ENCODE measurements around the gene HOOK2. TPM values are rescaled to one million over a fixed set of nuclear protein-coding genes. Genes with fewer than 3 reads are reported as not detected.

HOOK2 gene
- total RNA-seq, 1 donor from 2014 or later = 25.9 TPM

GRCh38 chr19:12756150-12756883, 19.0 kb downstream of the HOOK2 start:
- H4K20me1 ChIP-seq (ENCODE audit: insufficient read depth, low read length) = no peaks in the 10 kb centered on the region
- no peaks in the 10 kb centered on the region for H3K36me3 ChIP-seq (ENCODE audit: insufficient read depth, low read length)
- peaks cover 23% of the 10 kb centered on the region for H3K27me3 Mint-ChIP-seq (ENCODE audit: low read depth, unreplicated experiment)
- no peaks in the 10 kb centered on the region for H3K36me3 Mint-ChIP-seq (ENCODE audit: low read depth, unreplicated experiment)
- H3K27ac Mint-ChIP-seq (ENCODE audit: unreplicated experiment) = no peak overlapping the region
- TF ChIP-seq EZH2 (IDR thresholded peaks at IDR 0.05; ENCODE audit: insufficient read depth, low read length) = no peak
- TF ChIP-seq CTCF (IDR thresholded peaks at IDR 0.05; ENCODE audit: insufficient read depth, low read depth, low read length) = no peak
- H2AFZ ChIP-seq (ENCODE audit: low read depth, low read length) = no peak overlapping the region
- no peak overlapping the region for H3K27ac ChIP-seq (ENCODE audit: low read depth, low read length)
- H3K27me3 ChIP-seq (ENCODE audit: insufficient read depth, low read length) = peaks cover 3% of the 10 kb centered on the region
- no peaks in the 10 kb centered on the region for H3K4me1 ChIP-seq (ENCODE audit: insufficient read depth, low read length)
- no peaks in the 10 kb centered on the region for H3K9me3 ChIP-seq (ENCODE audit: insufficient read depth, low read depth, low read length)
- H3K9me3 Mint-ChIP-seq (ENCODE audit: unreplicated experiment) = no peaks in the 10 kb centered on the region
- peak; percentile 26 for FAIRE-seq
- DNase-seq (ENCODE audit: low read depth) = no peak
- H3K4me1 Mint-ChIP-seq (ENCODE audit: low read depth, unreplicated experiment) = no peaks in the 10 kb centered on the region
- H3K9ac ChIP-seq (ENCODE audit: low read length) = no peak overlapping the region
- no peak overlapping the region for H3K4me3 Mint-ChIP-seq (ENCODE audit: unreplicated experiment)
- no peak overlapping the region for H3K4me3 ChIP-seq (ENCODE audit: insufficient read depth, low read depth, low read length)
- no peak overlapping the region for H3K4me2 ChIP-seq (ENCODE audit: low read length)
- H3K79me2 ChIP-seq (ENCODE audit: insufficient read depth, low read length) = no peaks in the 10 kb centered on the region

DNA sequence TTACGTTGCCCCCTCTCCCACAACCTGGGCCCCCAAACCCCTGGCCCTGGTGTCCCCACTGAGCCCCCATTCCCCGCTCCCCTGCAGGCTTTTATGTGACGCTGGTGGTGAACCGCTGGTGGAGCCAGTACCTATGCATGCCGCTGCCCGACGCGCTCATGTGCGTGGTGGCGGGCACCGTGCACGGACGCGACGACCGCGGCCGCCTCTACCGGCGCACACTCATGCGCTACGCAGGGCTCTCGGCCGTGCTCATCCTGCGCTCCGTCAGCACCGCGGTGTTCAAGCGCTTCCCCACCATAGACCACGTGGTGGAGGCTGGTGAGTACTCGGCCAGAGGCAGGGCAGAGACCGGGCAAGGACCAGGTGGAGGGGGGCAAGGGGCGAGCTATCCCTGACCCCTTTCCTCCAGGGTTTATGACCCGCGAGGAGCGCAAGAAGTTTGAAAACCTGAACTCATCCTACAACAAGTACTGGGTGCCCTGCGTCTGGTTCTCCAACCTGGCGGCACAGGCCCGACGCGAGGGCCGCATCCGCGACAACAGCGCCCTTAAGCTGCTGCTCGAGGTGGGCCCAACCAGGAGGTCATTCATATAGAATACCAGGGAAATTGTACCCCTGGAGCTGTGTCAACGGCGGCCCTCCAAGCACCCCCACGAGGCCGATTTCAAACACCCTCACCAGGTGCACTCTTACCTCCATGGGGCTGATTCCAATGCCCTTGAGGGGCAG, 20.7 kb downstream of the HOOK2 start:
- Histone ChIP-seq H3K79me2 (ENCODE audit: insufficient read depth, low read length) (no peaks in the 10 kb centered on the region), H4K20me1 (ENCODE audit: insufficient read depth, low read length) (no peaks in the 10 kb centered on the region), H3K27ac (ENCODE audit: low read depth, low read length) (no peak overlapping the region), H3K27me3 (ENCODE audit: insufficient read depth, low read length) (peaks cover 8% of the 10 kb centered on the region), H3K36me3 (ENCODE audit: insufficient read depth, low read length) (no peaks in the 10 kb centered on the region), H3K4me3 (ENCODE audit: insufficient read depth, low read depth, low read length) (no peak overlapping the region), H3K4me1 (ENCODE audit: insufficient read depth, low read length) (no peaks in the 10 kb centered on the region), H2AFZ (ENCODE audit: low read depth, low read length) (no peak overlapping the region), H3K9ac (ENCODE audit: low read length) (no peak overlapping the region), H3K9me3 (ENCODE audit: insufficient read depth, low read depth, low read length) (no peaks in the 10 kb centered on the region), H3K4me2 (ENCODE audit: low read length) (no peak overlapping the region)
- TF ChIP-seq CTCF (IDR thresholded peaks at IDR 0.05; ENCODE audit: insufficient read depth, low read depth, low read length) (no peak), EZH2 (IDR thresholded peaks at IDR 0.05; ENCODE audit: insufficient read depth, low read length) (no peak)
- Mint-ChIP-seq H3K4me1 (ENCODE audit: low read depth, unreplicated experiment) (no peaks in the 10 kb centered on the region), H3K27me3 (ENCODE audit: low read depth, unreplicated experiment) (peaks cover 36% of the 10 kb centered on the region), H3K27ac (ENCODE audit: unreplicated experiment) (no peak overlapping the region), H3K4me3 (ENCODE audit: unreplicated experiment) (no peak overlapping the region), H3K9me3 (ENCODE audit: unreplicated experiment) (peaks cover 4% of the 10 kb centered on the region), H3K36me3 (ENCODE audit: low read depth, unreplicated experiment) (no peaks in the 10 kb centered on the region)
- DNase-seq (ENCODE audit: low read depth) (no peak), FAIRE-seq (no peak)

Measured in astrocyte (in vitro differentiated cells and primary cell).